ENCODE results near the gene MAPK1.

The MAPK1 gene

DNA sequence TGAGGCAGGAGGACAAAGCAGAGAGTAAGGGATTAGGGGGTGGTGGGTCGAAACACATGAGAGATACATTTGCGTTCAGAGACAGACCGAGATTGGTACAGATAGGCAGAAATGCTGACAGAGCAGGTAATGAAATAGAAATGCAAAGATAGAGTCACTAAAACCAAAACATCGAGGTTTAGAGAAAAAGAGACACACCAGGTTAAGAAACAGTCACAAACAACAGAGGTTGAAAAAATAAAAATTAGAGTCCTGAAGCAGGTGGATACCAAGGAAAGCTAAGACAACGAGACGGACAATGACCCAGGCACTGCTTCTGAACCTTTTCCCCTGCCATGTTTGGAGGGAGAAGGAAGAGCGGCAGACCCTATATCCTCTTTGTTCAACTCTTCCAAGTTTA is 1.2 kb upstream of the MAPK1 start:
- TF ChIP-seq, protein P1, sequence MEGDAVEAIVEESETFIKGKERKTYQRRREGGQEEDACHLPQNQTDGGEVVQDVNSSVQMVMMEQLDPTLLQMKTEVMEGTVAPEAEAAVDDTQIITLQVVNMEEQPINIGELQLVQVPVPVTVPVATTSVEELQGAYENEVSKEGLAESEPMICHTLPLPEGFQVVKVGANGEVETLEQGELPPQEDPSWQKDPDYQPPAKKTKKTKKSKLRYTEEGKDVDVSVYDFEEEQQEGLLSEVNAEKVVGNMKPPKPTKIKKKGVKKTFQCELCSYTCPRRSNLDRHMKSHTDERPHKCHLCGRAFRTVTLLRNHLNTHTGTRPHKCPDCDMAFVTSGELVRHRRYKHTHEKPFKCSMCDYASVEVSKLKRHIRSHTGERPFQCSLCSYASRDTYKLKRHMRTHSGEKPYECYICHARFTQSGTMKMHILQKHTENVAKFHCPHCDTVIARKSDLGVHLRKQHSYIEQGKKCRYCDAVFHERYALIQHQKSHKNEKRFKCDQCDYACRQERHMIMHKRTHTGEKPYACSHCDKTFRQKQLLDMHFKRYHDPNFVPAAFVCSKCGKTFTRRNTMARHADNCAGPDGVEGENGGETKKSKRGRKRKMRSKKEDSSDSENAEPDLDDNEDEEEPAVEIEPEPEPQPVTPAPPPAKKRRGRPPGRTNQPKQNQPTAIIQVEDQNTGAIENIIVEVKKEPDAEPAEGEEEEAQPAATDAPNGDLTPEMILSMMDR (IDR thresholded peaks at IDR 0.05; ENCODE audit: low read depth, low read length, missing control alignments), result no peak
- DNase-seq (ENCODE audit: low read depth), result no peak
- no peak overlapping the region for H3K4me3 ChIP-seq (ENCODE audit: low read depth, low read length)

DNA sequence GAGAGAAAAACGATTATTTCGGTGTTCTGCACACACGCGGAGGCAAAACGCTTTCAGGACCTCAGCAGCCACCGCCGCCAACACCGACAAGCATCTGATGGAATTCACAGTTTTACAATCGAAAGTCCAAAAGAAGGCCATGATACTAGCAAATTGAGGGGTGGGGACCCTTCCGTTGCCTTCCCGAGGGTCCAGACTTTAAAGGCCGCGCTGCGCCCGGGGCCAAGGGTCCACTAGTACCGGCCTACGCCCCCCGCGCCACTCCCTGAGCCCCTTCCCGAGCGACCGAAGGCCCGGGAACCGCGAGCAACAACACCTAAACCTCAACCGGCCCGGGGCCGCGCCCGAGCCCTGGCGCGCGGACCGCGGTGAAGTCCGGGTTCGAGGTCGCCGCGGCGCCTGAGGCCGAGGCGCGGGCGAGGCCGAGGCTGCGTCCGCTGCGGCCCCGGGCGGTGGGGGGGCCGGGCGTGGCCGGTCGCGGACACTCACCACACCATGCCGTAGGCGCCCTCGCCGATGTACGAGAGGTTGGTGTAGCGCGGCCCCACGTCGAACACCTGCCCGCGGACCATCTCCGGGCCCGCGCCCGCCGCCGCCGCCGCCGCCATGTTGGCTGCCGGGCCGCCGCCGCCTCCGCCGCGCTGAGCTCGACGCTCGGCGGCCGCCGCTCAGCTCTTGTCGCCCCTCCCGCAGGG is 465 bp downstream of the MAPK1 start:
- no peak for DNase-seq (ENCODE audit: low read depth)
- peak overlapping the region; percentile 98 for H3K4me3 ChIP-seq (ENCODE audit: low read depth, low read length)
- TF ChIP-seq, protein P1 (IDR thresholded peaks at IDR 0.05; ENCODE audit: low read depth, low read length, missing control alignments), result no peak

DNA sequence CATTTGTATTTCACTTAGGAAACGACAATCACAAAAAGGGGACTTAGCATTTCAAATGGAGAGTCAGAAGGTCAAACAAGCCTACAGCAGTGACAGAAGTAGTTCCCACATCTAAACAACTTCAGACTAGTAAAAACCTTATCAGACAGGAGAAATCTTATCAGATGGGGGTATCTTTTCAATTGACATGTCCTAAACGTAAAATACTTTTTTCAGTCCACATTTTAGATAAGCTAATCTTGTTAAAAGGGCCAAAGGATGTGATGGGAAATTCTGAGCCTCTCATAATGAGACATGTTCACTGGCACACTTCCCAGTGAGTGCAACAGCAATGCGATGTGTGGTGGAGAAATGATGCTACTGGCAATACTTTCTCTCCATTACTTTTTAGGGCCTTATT is 2.4 kb downstream of the MAPK1 start:
- TF ChIP-seq, protein P1 (IDR thresholded peaks at IDR 0.05; ENCODE audit: low read depth, low read length, missing control alignments), result no peak
- H3K4me3 ChIP-seq (ENCODE audit: low read depth, low read length), result no peak overlapping the region; the same call in 1 of the 2 replicates
- DNase-seq (ENCODE audit: low read depth), result no peak

DNA sequence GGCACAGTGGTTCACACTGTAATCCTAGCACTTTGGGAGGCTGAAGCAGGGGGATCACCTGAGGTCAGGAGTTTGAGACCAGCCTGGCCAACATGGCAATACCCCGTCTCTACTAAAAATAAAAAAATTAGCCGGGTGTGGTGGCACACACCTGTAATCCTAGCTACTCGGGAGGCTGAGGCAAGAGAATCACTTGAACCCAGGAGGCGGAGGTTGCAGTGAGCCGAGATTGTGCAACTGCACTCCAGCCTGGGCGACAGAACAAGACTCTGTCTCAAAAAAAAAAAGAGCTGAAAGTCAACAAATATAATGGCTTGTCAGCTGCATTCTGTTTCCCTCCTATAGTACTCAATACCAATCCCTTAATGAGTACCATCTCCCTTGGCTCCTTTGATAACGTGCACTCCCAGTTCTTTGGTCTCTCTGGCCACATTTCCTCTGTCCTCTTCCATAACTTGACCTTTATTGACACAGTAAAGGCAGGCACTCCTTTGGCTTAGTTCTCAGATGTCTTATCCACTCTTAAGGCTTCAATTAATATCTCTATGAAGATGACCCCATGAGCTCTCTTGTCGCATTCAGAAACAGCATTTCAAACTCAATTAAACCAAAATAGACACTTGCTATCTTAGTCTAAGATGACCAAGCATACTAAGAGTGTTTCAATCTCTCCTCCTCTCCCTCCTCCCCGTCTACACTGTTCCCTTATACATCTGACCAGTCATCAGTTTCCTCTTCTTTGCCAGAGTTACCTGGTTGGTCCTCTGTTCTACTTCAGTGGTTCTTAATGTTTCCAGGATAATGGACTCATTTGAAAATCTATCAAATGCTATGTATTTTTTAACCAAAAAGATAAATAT is 4.8 kb downstream of the MAPK1 start:
- TF ChIP-seq, protein P1 (IDR thresholded peaks at IDR 0.05; ENCODE audit: low read depth, low read length, missing control alignments), result no peak
- DNase-seq (ENCODE audit: low read depth), result no peak
- H3K4me3 ChIP-seq (ENCODE audit: low read depth, low read length), result no peak overlapping the region

DNA sequence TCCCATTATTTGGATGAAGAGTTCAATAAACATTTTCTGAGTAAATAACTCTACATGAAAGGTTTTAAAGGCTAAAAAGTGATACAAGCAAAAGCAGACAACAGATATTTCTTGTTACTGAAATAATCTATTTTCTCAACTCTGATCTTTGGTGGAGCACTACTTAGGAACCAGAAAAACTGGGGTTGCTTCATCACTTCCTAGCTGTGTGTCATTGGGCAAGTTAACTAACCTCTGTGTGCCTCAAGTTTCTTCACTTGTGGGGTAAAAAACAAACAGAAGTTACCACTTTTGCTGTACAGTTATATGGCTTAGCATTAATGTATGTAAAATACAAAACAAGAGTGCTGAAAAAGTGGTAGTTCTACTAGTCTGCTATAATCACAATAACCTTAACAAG is 5.6 kb downstream of the MAPK1 start:
- TF ChIP-seq, protein P1 (IDR thresholded peaks at IDR 0.05; ENCODE audit: low read depth, low read length, missing control alignments), result no peak
- H3K4me3 ChIP-seq (ENCODE audit: low read depth, low read length), result no peak overlapping the region
- no peak for DNase-seq (ENCODE audit: low read depth)

DNA sequence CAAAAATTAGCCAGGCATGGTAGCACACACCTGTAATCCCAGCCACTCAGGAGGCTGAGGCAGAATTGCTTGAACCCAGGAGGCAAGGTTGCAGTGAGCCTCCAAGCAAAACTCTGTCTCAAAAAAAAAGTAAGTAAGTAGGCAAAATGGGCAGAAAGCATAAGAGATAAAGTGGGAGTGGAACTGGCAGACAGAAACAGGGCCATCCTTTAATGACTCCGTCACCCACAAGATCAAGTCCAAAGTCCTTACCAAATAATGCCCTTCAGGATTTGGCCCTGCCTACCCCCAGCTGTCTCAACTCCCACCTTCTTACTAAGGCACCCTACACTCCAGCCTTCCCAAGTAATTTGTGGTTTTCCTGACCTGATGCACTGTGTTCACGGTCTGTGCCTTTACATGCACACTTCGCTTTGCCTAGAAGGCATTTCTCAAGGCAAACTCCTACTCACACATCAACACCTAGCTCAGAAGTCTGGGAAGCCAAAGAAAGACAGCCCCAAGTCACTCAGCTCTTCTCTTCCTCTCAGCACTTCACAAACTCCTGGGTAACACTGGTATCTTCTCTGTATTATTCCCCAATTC is 6.1 kb downstream of the MAPK1 start:
- no peak for DNase-seq (ENCODE audit: low read depth)
- TF ChIP-seq, protein P1 (IDR thresholded peaks at IDR 0.05; ENCODE audit: low read depth, low read length, missing control alignments), result no peak
- no peak overlapping the region for H3K4me3 ChIP-seq (ENCODE audit: low read depth, low read length)
